HepG2 (cell line): ENCODE results near the gene PGAP1. TPM values are rescaled to one million over a fixed set of nuclear protein-coding genes. Genes with fewer than 3 reads are reported as not detected.

Source experiments
- ATAC-seq: fragments of 200-7000 bp; cut with Tn5 transposase; 3 replicates; pipeline ENCODE4 v1.9.1; 2020; ENCODE audit warnings: mild to moderate bottlenecking, moderate library complexity
- BruUV-seq: library from RNA; stranded (reverse); fragments of 400-500 nt; replicated peaks from 2 replicates; lab custom pipeline; 2021; lab: Mats Ljungman, UMichigan
- CTCF ChIA-PET: fragments of 300-600 bp; formaldehyde crosslinking; extraction: SDS; loops from one replicate; lab custom pipeline; 2021; ENCODE audit warnings: low total read pairs, inconsistent platforms, low intra/inter-chr PET ratio; lab: Yijun Ruan, JAX
- POLR2A ChIA-PET: fragments of 350-600 bp; sonication (Branson Sonifier 250); formaldehyde crosslinking; loops from one replicate; lab custom pipeline; 2020; ENCODE audit warnings: antibody characterized with exemption, inconsistent platforms; lab: Yijun Ruan, JAX
- DNase-seq: peaks from one replicate; pipeline ENCODE4 v3.0.0-alpha.2; 2015; ENCODE audit warnings: low spot score
- FAIRE-seq: peaks from 3 replicates; lab custom pipeline; 2011; peaks lifted over from hg19 to GRCh38; lab: Jason Lieb, UNC
- H2AFZ ChIP-seq: one replicate; pipeline ENCODE4 v1.6.1; 2011; ENCODE audit warnings: low read length, inconsistent platforms
- H3K27ac ChIP-seq: fragments of 300-600 bp; 3 replicates; pipeline ENCODE4 v1.8.0; 2011; ENCODE audit warnings: mixed run types, mild to moderate bottlenecking, mixed read lengths, low read length, inconsistent platforms; ENCODE audit not compliant: insufficient read depth; ENCODE audit errors: extremely low read length
- H3K27me3 ChIP-seq, 2 experiments: fragments of 200-600 bp in 1 of 2; 2 replicates in 1 of 2; 3 replicates in 1 of 2; pipeline versions ENCODE4 v1.6.0 to v1.8.0; 2011; ENCODE audit warnings: low read length in 2 of 2, mild to moderate bottlenecking in 2 of 2, moderate library complexity in 2 of 2, inconsistent platforms in 1 of 2; ENCODE audit not compliant: insufficient read depth in 2 of 2, control insufficient read depth in 1 of 2
- H3K36me3 ChIP-seq, 2 experiments: fragments of 200-600 bp in 1 of 2; replicated peaks in 1 of 2; 2 replicates in 1 of 2; 3 replicates in 1 of 2; pipeline versions ENCODE4 v1.5.1 to v1.8.0; 2011; ENCODE audit warnings: low read length in 2 of 2, inconsistent platforms in 1 of 2; ENCODE audit not compliant: insufficient read depth in 2 of 2, control insufficient read depth in 1 of 2
- H3K4me1 ChIP-seq: 2 replicates; pipeline ENCODE4 v1.5.1; 2012; ENCODE audit warnings: low read length, inconsistent platforms; ENCODE audit not compliant: insufficient read depth
- H3K4me2 ChIP-seq: 2 replicates; pipeline ENCODE4 v1.6.0; 2011; ENCODE audit warnings: low read depth, low read length, inconsistent platforms
- H3K4me3 ChIP-seq, 3 experiments: fragments of 200-600 bp in 1 of 3; sonication (generic), shearing (Covaris generic) in 1 of 3; replicated peaks in 1 of 3; 2 replicates each; pipeline ENCODE4 v1.5.1; 2011 to 2016; ENCODE audit warnings: low read length in 3 of 3, inconsistent platforms in 2 of 3, low read depth in 2 of 3, mild to moderate bottlenecking in 2 of 3, control low read depth in 1 of 3, mixed read lengths in 1 of 3; ENCODE audit not compliant: insufficient read depth in 1 of 3
- H3K79me2 ChIP-seq: one replicate; pipeline ENCODE4 v1.6.1; 2011; ENCODE audit warnings: low read length, inconsistent platforms; ENCODE audit not compliant: insufficient read depth
- H3K9ac ChIP-seq: 2 replicates; pipeline ENCODE4 v1.6.0; 2011; ENCODE audit warnings: mild to moderate bottlenecking, low read depth, low read length, inconsistent platforms; ENCODE audit not compliant: insufficient read depth
- H3K9me3 ChIP-seq: 2 replicates; pipeline ENCODE4 v1.5.1; 2012; ENCODE audit warnings: mild to moderate bottlenecking, low read length
- H4K20me1 ChIP-seq: 2 replicates; pipeline ENCODE4 v1.6.0; 2011; ENCODE audit warnings: inconsistent platforms, mild to moderate bottlenecking, low read length, moderate library complexity; ENCODE audit not compliant: insufficient read depth
- ATF3 ChIP-seq: sonication (generic); formaldehyde crosslinking; IDR thresholded peaks from 2 replicates; pipeline ENCODE4 v1.4.0; 2020; ENCODE audit warnings: missing genetic modification reagents
- CREB1 ChIP-seq, 2 experiments: fragments of 450-650 bp in 1 of 2; IDR thresholded peaks; 2 replicates each; pipeline ENCODE4 v1.6.1; 2016 to 2017; ENCODE audit warnings: control low read depth in 1 of 2, mild to moderate bottlenecking in 1 of 2, missing compliant biosample characterization in 1 of 2, missing genetic modification characterization in 1 of 2
- FOSL1 ChIP-seq: sonication (generic); formaldehyde crosslinking; IDR thresholded peaks from 2 replicates; pipeline ENCODE4 v1.9.0; 2021; ENCODE audit warnings: missing genetic modification reagents, borderline replicate concordance
- GPBP1L1 ChIP-seq: sonication (generic); formaldehyde crosslinking; IDR thresholded peaks from 2 replicates; pipeline ENCODE4 v1.5.0; 2020; ENCODE audit warnings: mild to moderate bottlenecking, missing genetic modification reagents
- LBX2 ChIP-seq: sonication (generic); formaldehyde crosslinking; IDR thresholded peaks from 2 replicates; pipeline ENCODE4 v1.5.0; 2020; ENCODE audit warnings: missing genetic modification reagents, mild to moderate bottlenecking, borderline replicate concordance
- RBAK ChIP-seq: sonication (generic); formaldehyde crosslinking; IDR thresholded peaks from 2 replicates; pipeline ENCODE4 v1.5.1; 2020; ENCODE audit warnings: mild to moderate bottlenecking, missing genetic modification reagents
- RXRB ChIP-seq: IDR thresholded peaks from 2 replicates; pipeline ENCODE4 v1.6.1; 2016; ENCODE audit warnings: borderline replicate concordance, missing genetic modification reagents, missing compliant biosample characterization
- SAFB2 ChIP-seq: sonication (generic); formaldehyde crosslinking; IDR thresholded peaks from 2 replicates; pipeline ENCODE4 v1.5.1; 2020; ENCODE audit warnings: missing genetic modification reagents, low read depth, mild to moderate bottlenecking, borderline replicate concordance
- SALL2 ChIP-seq: sonication (generic); formaldehyde crosslinking; IDR thresholded peaks from 2 replicates; pipeline ENCODE4 v1.8.1; 2023; ENCODE audit warnings: mild to moderate bottlenecking, missing genetic modification reagents, inconsistent platforms
- SIX1 ChIP-seq: sonication (generic); formaldehyde crosslinking; IDR thresholded peaks from 2 replicates; pipeline ENCODE4 v1.4.0; 2020; ENCODE audit warnings: missing genetic modification reagents, borderline replicate concordance
- SNAPC4 ChIP-seq: sonication (generic); formaldehyde crosslinking; IDR thresholded peaks from 2 replicates; pipeline ENCODE4 v1.4.0; 2020; ENCODE audit warnings: mild to moderate bottlenecking, missing genetic modification reagents
- THAP7 ChIP-seq: sonication (generic); formaldehyde crosslinking; IDR thresholded peaks from 2 replicates; pipeline ENCODE4 v1.8.1; 2023; ENCODE audit warnings: mild to moderate bottlenecking, missing genetic modification reagents
- ZNF121 ChIP-seq: sonication (generic); formaldehyde crosslinking; IDR thresholded peaks from 2 replicates; pipeline ENCODE4 v1.5.0; 2020; ENCODE audit warnings: mild to moderate bottlenecking, missing genetic modification reagents
- ZNF230 ChIP-seq: sonication (generic); formaldehyde crosslinking; IDR thresholded peaks from 2 replicates; pipeline ENCODE4 v1.4.0; 2020; ENCODE audit warnings: mild to moderate bottlenecking, missing genetic modification reagents
- WGBS: methylation state at CpG from one replicate; pipeline ENCODE4 v1.1.6; 2017; ENCODE audit warnings: low lambda C conversion rate; 5-methylcytosine and 5-hydroxymethylcytosine counted together
- in situ Hi-C: cut with HindIII; loops from 2 replicates; pipeline ENCODE4 v1.10.0; 2017; ENCODE audit warnings: low pct_unique_long_range_greater_than_20kb; ENCODE audit not compliant: extremely low pct_ligation_motif_present
- intact Hi-C: fragments of 100-400 bp; cut with micrococcal nuclease; formaldehyde crosslinking; loops from one replicate; pipeline ENCODE4 v1.10.0; 2022; ENCODE audit not compliant: unreplicated experiment
- polyA plus RNA-seq, 8 experiments: library from polyadenylated mRNA; depleted of rRNA in 3 of 8; stranded (reverse) in 7 of 8; unstranded in 1 of 8; fragments of >200 nt; fragmentation: Illumina TruSeq in 4 of 8; extraction: Trizol in 4 of 8; gene quantifications; 2 replicates each; pipeline versions ENCODE4 v1.2.1 to v1.2.3, GENCODE V29; 2011 to 2016; ENCODE audit warnings: low read depth in 4 of 8, missing spikeins in 1 of 8, mixed read lengths in 1 of 8; ENCODE audit not compliant: insufficient read depth in 1 of 8
- total RNA-seq, 5 experiments: library from RNA; depleted of rRNA; stranded (reverse); fragments of >200 nt; fragmentation: Illumina TruSeq; extraction: Trizol; gene quantifications; 2 replicates each; pipeline ENCODE4 v1.2.3, GENCODE V29; 2016; ENCODE audit warnings: low read depth in 1 of 5

Gene PGAP1
- total and polyA plus RNA-seq, 2 of the 13 experiments (the other 11 are each of a cell fraction or from before 2014, with no cell fraction given), result 4.1 to 6.4 TPM

- Histone ChIP-seq H2AFZ (peak overlapping the region; percentile 91), H3K4me2 (peak overlapping the region; percentile 100), H3K36me3 (no peaks in the 10 kb centered on the region), H3K9ac (peak overlapping the region; percentile 87), H4K20me1 (no peaks in the 10 kb centered on the region), H3K4me3 (peak overlapping the region; percentile 96 to 100 (median 98)), H3K9me3 (no peaks in the 10 kb centered on the region), H3K79me2 (peaks cover 49% of the 10 kb centered on the region), H3K27me3 (no peaks in the 10 kb centered on the region; a peak in 2 of 5 replicates), H3K27ac (peak overlapping the region; percentile 84), H3K4me1 (peaks cover 29% of the 10 kb centered on the region)
- in situ Hi-C loops, result no loop called here
- intact Hi-C loops, result loop anchor here (5.0 kb wide), 3 partner anchors 74 to 289 kb away; partner anchors contain the start of gene CCDC150
- BruUV-seq, result no TSS peak
- FAIRE-seq (no peak), ATAC-seq (peak; percentile 37), DNase-seq (peak; percentile 10)
- POLR2A ChIA-PET, result interaction anchor here (1.7 kb wide), 1 partner anchor 126 kb away, joined by 7 read pairs; the partner anchor contains the start of gene GTF3C3
- CTCF ChIA-PET, result no interaction called here
- WGBS, result under 1% methylated on average over 37 of the region's 37 CpGs
- TF ChIP-seq LBX2 (CRISPR knock-in tag), result no peak
- TF ChIP-seq RXRB (CRISPR knock-in tag), result no peak
- TF ChIP-seq GPBP1L1 (CRISPR knock-in tag), result no peak
- no peak; the same call in 1 of the 2 replicates for TF ChIP-seq ZNF230 (CRISPR knock-in tag)
- TF ChIP-seq SALL2, result no peak
- TF ChIP-seq SIX1, result no peak
- TF ChIP-seq ZNF121, result no peak
- TF ChIP-seq RBAK (CRISPR knock-in tag), result no peak
- TF ChIP-seq SAFB2 (CRISPR knock-in tag), result no peak
- no peak for TF ChIP-seq THAP7
- no peak for TF ChIP-seq ATF3 (CRISPR knock-in tag)
- no peak for TF ChIP-seq FOSL1 (CRISPR knock-in tag)
- peak; percentile 47; the same call in 1 of the 2 replicates for TF ChIP-seq SNAPC4 (CRISPR knock-in tag)
- no peak for TF ChIP-seq CREB1 (IDR thresholded peaks at IDR 0.05)
- TF ChIP-seq CREB1 (CRISPR knock-in tag; IDR thresholded peaks at IDR 0.05), result no peak
Measured at GRCh38 chr2:196925768-196926561, 542 bp downstream of the PGAP1 start.
